Stimulated activated CD4-positive, alpha-beta T cell treated with anti-CD3 and anti-CD28 coated beads, Interleukin-12 subunit alpha, Interleukin-12 subunit beta, amount 100 ng/mL, for 48 hours (primary cell): ENCODE results near the gene CMIP.

Source experiments
- DNase-seq, 3 donors: peaks; one replicate each; pipeline ENCODE4 v3.0.0-alpha.2; 2020; ENCODE audit warnings: low read depth in 2 of 3, low spot score in 1 of 3

The CMIP gene

DNA sequence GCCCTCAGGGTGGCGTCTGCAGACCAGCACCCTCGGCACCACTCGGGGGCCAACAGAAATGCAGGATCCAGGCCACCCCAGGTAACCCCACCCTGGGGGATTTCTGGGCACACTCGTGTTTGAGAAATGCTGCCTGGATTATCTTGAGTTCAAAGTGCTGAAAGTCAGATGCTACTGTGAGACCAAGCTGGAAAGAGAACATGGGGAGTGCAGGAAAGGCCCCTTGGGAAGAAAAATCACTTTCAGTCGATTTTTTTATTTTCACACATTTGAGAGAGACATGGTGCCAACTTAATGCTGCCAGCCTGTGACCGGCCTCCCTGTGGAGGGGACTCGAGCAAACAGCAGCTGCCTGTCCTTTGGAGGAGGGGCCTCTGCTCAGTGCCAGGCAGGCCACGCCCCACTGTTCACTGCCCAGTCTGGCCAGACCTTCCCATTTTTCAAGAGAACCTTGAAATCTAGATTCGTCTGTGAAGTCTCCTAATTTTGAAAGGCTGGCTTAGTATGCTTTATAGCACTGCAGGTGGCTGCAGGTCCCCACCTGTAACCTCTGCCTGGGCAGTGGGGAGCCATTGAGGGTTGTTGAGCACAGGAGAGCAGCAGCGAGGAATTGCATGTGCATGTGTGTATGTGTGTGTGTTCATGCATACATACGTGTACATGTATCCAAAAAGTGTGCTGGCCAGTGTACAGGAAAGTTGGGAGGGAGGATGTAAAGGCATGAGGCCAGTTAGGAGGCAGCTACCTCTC lies 263.8 kb downstream of the CMIP start:
- no peak for DNase-seq

DNA sequence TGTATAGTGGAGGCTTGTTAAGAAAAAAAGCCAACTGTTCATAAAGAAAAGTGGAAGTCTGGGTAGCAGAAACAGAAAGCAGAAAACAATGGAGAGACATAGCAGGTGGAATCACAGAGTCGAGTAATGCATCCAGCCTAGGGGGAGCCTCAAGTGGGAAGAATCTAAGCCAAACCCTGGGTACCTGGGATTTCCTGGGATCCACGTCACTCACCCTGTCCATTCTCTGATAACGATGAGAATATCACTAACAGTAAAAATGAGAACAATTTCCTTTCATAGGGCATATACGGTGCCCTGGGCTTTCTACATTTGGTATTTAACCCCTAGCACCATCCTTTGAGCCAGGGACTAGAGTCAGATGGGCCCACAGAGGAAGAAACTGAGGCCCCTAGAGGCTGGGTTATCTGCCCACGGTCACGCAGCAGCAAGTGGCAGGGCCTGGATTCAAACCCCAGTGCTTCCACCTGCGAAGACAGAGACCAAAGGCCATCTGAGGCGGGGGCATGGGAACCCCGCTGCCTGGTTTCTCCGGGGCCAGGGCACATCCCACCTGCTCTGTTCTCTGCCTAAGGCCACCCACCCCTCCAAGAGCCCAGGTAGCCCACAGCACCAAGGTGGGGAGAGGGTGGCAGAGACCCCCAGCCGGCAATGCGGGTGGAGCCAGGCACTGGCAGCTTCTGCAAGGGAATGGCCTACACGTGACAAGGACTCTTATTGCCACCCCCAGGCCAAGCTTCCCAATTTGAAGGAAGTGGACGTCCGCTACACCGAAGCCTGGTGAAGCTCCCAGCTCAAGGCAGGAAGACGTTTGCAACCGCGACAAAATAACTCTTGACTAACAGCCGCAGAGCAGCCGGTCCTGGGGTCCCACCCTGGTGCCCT lies 264.6 kb downstream of the CMIP start:
- no peak for DNase-seq

DNA sequence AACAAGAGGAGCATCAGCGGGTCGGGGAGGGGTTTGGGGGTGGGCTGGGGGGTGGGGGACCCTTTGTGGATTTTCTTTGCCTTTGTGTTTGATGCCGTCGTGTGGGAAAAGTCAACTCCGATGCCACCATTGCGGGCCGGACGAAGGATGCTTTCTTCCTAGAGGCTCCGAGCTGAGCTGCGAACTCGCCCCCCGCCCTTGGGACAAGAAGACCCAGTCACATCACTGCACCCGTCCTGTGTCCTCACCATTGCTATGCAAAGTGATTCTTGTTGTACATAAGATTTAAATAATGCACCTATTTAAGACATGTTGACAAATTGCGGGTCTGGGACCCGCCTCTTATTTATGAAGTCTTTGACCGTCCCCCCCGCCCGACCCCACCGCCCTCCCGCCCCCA lies 265.4 kb downstream of the CMIP start:
- no peak for DNase-seq

DNA sequence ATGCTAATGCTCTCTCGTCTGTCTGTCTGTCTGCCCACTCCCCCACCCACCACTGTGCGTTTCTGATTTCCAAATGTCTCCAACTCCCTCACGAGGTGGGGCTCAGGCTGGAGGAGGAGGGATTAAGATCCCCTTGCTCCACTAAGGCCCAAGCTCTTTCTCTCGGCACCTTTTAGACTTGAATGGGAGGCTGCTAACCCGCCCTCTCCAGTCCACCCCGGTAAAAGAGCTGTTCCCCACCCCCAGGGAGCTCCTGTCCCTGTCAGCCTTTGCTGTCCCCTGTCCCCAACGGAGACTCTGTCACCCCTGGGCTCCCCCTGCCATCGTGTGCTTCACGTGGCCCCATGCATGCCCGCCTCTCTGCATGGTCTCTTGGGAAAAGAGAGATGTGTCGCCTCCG lies 266.0 kb downstream of the CMIP start:
- DNase-seq: no peak

DNA sequence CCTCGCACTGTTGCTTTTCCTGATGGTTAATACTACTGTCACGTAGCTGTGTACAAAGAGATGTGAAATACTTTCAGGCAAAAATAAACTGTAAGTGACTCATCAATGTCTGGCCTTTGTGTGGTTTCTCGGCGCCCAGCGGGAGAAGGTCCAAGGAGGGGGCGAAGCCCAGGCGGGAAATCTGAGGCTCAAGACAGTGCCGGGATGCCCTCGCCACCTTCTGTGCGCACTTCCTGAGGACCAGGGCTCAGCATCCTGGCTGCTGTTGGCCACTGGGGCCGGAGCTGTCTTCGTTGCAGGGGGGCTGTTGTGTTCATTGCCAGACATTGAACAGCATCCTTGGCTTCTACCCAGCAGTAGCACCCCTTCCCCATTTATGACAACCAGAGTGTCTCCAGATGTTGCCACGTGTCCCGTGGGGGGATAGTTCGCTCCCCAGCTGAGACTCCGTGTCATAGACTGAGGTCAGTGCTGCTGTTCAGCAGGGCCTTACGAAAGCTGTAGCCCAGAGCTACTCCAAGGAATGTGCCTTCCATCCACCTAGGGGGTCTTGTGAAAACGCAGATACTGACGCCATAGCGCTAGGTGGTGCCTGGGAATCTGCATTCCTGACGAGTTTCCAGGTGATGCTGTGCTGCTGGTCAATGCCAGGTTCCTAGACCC lies 267.2 kb downstream of the CMIP start:
- DNase-seq: no peak

GRCh38 chr16:81712681-81713080 lies 268.1 kb downstream of the CMIP start:
- DNase-seq: no peak

DNA sequence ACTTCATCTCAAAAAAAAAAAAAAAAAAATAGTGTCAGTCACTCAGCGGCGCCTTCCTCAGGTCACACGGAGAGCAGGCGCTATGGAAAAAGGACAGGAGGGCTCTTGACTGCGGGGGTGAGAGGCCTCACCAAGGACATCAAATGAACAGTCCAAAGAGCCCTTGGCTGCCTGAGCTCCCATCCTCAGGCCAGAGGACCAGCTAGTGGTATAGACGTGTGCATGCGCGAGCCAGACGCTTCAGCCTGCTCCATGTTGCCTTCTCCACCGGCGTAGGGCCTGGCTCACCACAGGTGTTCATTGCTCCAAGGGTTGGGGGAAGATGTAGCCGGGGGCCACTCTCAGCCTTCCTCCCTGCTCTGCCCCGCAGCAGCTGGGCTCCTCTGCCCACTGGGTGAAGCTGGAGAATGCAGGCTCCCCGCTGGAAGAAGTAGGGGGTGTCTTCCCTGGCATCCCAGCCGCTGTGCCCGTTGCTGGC lies 268.7 kb downstream of the CMIP start:
- no peak for DNase-seq

GRCh38 chr16:81713796-81714195 lies 269.2 kb downstream of the CMIP start:
- DNase-seq: no peak

GRCh38 chr16:81714583-81714982 lies 270.0 kb downstream of the CMIP start:
- DNase-seq: no peak

DNA sequence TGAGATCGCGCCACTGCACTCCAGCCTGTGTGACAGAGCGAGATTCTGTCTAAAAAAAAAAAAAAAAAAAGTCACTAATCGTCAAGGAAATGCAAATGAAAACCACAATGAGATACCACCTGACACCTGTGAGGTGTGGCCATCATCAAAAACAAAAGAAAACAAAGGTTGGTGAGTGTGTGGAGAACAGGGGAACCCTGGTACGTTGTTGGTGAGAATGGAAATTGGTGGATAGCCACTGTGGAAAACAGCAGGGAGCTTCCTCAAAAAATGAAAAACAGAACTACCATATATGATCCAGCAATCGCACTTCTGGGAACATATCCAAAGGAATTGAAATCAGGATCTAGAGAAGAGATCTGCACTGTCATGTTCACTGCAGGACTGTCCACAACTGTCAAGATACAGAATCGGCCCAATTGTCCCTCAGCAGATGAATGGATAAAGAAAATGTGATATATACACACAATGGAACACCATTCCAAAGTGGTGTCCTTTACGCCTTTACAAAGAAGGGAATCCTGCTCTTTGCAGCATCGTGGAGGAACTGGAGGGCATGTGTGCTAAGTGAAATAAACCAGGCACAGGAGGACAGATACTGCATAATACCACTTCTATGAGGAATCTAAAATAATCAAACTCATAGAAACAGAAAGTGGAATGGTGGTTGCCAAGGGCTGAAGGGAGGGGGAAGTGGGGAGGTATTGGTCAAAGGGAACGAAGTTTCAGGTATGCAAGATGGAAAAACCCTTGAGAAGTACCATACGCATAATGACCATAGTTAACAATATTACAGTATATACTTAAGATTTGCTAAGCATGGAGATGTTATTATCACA lies 271.0 kb downstream of the CMIP start:
- no peak for DNase-seq

DNA sequence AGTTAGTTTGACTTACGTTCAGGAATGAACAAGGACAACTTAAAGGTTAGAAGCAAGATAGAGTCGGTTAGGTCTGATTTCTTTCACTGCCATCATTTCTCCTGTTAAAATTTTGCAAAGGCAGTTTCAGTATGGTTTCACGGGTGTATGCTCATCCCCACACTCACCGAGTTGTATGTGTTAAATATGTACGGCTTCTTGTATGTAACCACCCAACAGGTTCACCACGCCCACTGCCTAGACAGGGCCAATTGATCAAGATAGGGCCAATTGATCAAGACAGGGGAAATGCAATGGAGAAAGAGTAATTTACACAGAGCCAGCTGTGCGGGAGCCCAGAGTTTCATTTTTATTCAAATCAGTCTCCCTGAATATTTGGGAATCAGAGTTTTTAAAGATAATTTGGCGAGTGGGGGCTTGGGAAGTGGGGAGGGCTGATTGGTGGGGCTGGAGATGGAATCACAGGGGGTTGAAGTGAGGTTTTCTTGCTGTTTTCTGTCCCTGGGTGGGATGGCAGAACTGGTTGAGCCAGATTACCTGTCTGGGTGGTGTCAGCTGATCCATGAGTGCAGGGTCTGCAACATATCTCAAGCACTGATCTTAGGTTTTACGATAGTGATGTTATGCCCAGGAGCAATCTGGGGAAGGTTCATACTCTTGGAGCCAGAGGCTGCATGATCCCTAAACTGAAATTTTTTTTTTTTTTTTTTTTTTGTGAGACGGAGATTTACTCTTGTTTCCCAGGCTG lies 272.0 kb downstream of the CMIP start:
- no peak for DNase-seq

DNA sequence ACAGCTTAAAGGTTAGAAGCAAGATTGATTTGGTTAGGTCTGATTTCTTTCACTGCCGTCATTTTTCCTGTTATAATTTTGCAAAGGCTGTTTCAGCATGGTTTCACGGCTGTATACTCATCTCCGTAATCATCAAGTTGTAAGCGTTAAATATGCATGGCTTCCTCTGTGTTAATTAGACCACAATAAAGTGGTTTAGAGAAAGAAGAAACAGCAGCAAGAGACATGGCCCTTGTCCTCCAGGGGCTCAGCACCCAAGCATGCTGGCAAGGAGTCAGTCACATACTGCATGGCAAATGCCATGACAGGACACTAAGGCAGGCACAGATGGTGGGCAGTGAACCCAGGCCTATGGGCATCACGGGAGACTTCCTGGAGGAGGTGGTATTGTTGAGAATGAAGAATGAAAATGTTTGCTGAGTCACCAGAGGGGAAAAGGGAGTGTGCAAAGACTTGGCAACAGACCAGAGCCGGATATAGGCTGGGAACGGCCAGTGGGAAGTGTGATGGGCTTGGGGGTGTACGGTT lies 273.1 kb downstream of the CMIP start:
- no peak for DNase-seq

DNA sequence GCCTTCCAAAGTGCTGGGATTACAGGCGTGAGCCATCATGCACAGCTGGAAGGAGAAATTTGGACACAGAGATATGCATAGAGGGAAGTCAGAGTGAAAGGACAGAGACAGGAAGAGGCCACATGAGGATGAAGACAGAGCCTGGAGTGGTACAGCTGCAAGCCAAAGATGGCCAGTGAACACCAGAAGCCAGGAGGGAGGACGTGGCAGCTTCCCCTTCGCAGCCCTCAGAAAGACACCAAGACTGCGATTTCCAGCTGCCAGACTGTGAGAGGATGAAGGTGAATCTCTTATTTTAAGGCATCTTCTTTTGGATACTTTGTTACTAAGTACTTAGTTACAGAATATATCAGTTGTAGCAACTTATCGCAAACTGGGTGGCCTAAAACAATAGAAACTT lies 274.0 kb downstream of the CMIP start:
- DNase-seq: no peak

- no peak for DNase-seq
Measured at GRCh38 chr16:81719993-81720392, 275.4 kb downstream of the CMIP start.

- DNase-seq: no peak
Measured at GRCh38 chr16:81720973-81721906, 276.6 kb downstream of the CMIP start.

DNA sequence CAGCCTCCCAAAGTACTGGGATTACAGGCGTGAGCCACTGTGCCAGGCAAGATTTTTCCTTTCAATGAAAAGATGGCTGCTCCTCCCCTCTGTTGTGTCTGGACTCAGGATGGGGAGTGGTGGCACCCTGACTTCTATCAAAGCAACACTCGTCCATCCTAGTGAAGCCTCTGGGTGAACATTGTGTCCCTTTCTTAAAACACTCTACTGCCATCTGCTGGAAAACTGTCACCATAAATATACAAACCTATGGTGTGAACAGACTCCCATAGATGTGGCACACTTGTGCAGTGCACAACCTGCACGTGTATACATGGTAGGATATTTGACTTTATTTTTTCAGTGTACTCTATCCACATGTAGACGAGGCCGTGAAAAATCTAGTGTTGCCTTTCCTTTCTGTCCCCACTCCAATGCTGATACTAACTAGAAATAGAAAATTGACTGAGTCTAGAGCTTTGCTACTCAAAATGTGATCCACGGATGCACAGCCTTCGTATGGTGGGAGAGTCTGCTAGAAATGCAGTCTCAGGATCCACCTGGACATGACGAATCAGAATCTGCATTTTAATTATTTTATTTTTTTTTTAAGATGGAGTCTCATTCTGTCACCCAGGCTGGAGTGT lies 278.6 kb downstream of the CMIP start:
- peak in 1 of 3 donors; percentile 74 for DNase-seq

DNA sequence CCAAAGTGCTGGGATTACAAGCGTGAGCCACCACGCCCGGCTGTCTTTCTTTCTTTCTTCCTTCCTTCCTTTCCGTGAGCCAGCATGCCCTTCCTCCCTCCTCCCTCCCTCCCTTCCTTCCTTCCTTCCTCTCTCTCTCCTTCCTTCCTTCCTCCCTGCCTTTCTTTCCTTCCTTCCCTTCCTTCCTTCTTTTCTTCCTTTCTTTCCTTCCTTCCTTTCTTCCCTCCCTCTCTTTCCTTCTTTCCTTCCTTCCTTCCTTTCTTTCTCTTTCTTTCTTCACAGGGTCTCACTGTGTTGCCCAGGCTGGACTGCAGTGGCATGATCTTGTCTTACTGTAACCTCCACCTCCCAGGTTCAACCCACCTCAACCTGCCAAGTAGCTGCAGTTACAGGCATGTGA lies 283.8 kb downstream of the CMIP start:
- no peak for DNase-seq

DNA sequence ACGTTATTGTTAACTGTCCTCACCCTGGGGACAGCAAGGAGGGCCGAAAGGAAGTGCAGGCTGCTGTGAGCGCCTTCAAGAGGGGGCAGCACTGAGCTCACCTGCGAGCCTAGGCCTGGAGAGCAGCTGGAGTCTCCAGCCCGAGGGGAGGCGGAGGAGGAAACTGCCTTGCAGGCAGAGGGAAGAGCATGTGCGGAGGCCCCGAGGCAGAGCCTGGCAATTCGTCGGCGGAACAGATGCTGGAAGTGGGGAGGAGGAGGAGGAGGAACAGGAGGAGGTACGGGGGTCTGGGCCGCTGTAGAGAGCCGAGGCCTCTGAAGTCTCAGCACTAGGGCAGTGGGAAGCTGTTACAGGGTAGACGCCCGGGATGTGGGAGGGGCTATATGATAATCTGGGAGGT lies 284.8 kb downstream of the CMIP start:
- DNase-seq: no peak
